NCI-H146 treated with DMSO at 0.1 percent for 48 hours (cell line): ENCODE measurements around the gene ZBTB20.
"Not testable (repeated sequence)": the region's sequence is repeated elsewhere in the genome, so short reads cannot be mapped to it uniquely, and the experiment has no call there.

Source experiments
- DNase-seq: peaks from one replicate; lab custom pipeline; 2025; ENCODE audit not compliant: unreplicated experiment; lab: John Stamatoyannopoulos, UW

The ZBTB20 gene

GRCh38 chr3:115146418-115147328 lies at the start of gene ZBTB20:
Gene ZBTB20 (minus strand): TSS chr3:115147288.
- DNase-seq: peak; percentile 71

- no peak for DNase-seq
Measured at GRCh38 chr3:115194476-115194875, 47.4 kb upstream of the ZBTB20 start.

- no peak for DNase-seq
Measured at GRCh38 chr3:115190747-115191146, 43.7 kb upstream of the ZBTB20 start.

DNA sequence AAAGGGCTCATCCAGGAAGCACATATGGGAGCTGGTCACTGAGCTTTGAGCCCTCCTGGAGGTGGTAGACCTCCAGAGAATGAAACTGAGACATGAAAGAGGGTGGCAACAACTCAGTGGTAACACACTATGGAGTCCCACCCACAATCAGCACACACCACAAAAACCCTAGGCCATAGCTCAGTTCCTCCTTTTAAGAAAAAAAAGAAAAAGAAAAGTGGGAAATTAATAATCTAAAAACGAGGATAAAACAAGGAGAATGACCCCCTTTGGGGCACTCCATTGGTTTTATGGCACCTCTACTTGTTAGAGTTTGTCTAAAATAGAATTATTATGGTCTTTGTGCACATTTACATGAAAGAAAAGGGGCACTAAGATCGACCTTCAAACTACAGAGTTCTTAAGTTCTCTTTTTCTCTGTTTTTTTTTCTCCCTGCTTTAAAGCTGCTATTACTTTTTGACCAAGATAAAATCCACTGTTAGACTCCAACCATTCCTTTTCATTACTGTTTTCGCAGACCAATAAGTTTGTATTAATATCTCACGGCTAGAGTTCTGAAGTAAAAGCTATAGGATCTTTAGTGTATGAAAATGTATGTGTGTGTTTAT lies 40.2 kb upstream of the ZBTB20 start:
- no peak for DNase-seq

DNA sequence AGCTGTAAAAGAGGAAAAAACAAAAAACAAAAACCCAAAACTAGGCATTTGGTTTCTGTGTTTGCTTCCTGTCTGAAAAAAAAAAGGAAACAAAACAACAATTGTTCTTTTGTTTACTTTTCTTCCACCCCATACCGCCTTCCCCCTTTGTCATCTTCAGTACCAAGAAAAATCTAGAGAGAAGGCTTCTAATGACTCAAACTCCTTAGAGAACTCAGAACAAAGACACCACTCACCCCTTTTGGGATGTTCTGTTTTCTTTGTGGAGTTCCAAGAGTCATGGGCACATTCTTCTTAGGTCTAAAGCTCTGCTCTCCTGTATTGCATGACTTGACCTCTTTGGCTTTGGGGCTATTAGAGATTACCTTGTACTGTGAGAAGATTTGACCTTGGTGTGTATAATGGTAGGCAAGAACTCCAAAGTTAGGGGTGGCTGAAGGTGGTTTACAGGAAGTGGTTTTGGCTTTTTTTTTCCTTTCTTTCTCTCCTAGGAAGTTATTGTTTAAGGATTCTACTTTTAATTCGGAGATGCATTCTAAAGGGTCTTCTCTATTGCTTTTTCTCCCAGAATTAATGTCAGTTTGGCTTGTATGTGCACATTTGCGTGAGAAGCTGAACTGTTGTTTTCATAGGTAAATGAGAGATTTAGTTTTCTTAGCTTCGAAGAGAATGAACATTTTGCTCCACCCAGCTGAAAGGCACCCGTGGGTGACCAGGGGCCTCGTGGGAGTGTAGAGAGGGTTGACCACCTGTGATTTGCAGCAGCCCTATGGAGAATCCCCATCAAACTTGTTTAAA lies 39.5 kb upstream of the ZBTB20 start:
- no peak for DNase-seq

- DNase-seq: not testable (repeated sequence)
Measured at GRCh38 chr3:115184859-115185572, 37.9 kb upstream of the ZBTB20 start.

DNA sequence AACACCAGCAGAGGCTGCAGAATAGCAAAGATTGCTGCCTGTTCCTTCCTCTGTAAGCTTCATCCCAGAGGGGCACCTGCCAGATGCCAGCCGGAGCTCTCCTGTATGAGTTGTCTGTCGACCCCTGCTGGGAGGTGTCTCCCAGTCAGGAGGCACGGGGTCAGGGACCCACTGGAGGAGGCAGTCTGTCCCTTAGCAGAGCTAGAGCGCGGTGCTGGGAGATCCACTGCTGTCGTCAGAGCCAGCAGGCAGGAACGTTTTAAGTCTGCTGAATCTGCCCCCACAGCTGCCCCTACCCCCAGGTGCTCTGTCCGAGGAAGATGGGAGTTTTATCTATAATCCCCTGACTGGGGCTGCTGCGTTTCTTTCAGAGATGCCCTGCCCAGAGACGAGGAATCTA lies 31.8 kb upstream of the ZBTB20 start:
- DNase-seq: not testable (repeated sequence)

DNA sequence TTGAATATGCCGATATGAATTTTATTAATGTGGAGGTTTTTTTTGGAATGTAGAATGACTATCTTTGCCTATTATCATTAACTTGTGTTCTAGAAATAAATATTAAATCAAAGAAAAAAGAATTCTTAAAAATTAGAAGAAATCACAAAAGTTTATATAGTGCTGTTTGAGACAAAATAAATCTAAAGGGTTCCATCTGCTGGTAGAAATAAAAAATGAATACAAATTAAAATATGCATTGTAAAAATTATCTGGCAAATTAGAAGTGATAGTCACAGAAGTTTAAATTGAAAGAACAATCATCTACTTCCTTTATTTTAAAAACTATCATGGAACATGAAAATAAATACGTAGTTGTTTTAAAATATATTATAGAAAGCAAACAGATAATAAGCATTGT lies 22.7 kb upstream of the ZBTB20 start:
- no peak for DNase-seq

DNA sequence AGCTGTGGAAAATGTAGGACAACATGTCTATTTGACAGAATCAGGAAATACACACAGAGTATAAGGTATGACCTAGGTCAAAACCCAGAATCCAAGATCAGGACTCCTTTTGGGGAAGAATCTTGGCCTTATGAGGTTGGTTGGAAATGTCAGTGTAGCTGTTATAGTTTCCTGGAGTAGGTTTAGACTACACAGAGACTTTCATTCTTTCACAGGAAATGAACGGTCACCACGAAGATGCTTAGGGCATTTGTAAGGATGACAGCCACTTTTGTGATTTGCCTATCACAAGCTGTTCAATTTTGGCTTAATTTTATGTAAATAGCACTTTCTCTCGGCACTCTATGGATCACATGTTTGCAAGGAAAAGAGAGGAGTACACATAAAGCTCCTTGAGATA lies 18.6 kb upstream of the ZBTB20 start:
- no peak for DNase-seq

GRCh38 chr3:115165266-115165665 lies 18.2 kb upstream of the ZBTB20 start:
- no peak for DNase-seq

DNA sequence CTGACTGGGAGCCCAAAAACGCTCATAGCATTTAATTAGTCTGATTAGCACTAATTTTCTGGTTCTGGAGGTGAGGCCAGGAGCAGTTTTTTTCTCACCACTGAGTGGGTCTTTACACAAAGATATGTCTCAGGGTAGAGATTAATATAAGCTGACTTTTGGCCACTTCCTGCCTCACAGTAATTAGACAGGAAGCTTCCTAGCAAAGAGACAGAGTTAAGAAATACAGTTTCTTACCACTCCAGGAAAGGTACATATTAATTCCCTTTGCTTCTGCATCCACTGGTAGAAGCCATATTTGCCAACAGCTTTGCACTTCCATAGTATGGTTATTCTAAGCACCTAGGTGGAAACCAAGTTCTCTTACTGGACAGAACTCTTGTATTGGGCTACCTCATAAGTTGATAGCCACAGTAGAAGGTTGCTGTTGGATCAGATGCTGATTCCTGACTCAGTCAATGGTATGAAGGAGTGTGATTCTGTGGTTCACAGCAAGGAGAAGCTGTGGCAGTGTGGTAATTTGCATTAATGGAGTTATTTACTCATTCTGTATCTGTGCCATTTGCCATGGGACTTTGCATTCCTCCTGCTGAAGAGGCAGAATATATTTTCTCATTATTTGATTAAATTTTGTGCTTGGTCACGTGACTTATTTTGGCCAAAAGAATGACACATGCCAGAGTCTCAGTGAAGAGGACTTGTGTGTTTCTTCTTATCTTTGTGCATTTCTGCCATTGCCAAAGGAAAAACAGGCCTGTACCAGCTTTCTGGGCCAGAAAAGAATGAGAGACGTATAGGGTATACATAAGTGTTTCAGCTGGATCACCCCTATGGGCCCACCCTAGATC lies 17.5 kb upstream of the ZBTB20 start:
- no peak for DNase-seq

DNA sequence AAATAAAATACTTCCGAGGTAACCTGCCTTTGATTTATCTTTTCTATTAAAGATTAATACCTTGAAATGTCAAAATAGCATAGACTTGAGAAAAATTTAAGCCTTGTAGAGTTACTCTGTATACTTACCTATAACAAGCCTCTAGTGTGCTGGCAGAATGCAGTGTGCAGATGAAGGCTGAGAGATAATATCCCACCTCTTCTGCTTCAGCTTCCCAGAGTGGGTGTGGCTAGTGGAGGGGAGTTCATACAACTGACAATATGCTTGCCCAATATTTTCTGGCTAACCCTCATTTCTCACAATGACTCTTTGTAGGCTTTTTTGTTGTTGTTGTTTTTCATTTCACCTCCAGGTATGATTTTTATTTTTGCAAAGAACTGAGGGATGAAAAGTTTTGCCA lies 15.7 kb upstream of the ZBTB20 start:
- DNase-seq: no peak

- no peak for DNase-seq
Measured at GRCh38 chr3:115161866-115162265, 14.8 kb upstream of the ZBTB20 start.

DNA sequence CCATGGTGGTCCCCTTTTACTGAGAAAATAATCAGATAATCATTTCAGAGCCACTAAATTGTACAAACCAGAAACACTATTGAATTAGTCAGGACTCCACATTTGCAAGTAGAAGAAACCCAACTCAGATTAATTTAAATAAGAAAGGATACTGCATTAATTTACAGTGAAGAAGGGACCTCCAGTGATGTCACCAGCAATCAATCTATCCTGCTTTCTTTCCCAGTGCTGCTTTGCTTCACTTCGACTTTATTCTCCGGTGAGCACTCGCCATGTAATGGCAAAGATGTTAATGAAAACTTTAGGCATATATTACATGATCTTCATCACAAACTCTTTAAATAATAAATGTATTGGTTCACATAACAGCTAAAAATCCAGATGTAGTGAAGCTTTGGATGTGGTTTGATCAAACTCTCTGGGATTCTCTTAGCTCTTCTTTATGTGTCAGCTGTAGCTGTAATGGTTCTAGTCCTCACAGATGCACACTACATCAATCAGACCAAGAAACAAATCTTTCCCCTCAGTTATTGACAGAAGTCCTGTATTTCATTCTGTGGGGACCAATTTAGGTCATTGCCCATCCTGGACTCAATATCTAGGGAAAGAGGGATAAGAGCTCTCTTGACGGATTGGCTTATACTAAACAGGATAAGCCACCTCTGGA lies 14.2 kb upstream of the ZBTB20 start:
- DNase-seq: no peak

DNA sequence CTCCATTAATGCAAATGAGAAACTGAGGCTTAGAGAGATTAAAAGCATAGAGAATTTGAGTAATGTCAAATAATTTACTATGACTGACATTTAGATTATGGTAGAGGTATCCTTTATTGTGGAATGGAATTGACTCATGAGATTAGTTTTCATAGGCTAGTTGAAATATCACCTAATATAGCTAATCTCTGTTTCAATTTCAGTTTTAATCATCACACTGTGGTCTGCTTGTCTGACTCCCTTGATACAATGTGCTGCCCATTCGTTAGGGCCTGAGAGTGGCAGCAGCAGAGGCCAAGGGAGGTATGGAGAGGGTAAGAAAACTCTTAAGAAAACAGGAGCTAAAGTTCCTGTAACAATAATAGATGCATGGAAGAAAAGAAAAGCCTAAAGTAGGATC lies 13.2 kb upstream of the ZBTB20 start:
- DNase-seq: no peak

GRCh38 chr3:115156046-115156654 lies 9.1 kb upstream of the ZBTB20 start:
- no peak for DNase-seq

- no peak for DNase-seq
Measured at GRCh38 chr3:115154611-115155010, 7.5 kb upstream of the ZBTB20 start.

DNA sequence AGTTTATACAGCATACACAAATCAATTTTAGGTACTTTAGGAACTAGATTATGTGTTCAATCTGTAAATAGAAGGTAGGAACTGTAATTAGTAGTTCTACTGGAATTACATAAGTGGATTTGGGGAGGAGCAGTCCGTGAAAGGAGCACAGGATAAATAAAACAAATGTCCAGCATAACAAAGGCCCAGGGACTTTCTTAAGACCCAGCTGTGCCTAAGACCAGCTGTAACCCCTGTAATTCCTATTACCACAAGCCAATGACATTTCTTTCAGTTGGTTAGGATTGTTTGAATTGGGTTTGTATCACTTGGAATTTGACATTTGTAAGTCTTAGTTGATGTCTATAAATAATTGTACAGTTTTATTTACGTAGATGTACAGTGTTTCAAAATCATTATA lies 4.8 kb upstream of the ZBTB20 start:
- no peak for DNase-seq

DNA sequence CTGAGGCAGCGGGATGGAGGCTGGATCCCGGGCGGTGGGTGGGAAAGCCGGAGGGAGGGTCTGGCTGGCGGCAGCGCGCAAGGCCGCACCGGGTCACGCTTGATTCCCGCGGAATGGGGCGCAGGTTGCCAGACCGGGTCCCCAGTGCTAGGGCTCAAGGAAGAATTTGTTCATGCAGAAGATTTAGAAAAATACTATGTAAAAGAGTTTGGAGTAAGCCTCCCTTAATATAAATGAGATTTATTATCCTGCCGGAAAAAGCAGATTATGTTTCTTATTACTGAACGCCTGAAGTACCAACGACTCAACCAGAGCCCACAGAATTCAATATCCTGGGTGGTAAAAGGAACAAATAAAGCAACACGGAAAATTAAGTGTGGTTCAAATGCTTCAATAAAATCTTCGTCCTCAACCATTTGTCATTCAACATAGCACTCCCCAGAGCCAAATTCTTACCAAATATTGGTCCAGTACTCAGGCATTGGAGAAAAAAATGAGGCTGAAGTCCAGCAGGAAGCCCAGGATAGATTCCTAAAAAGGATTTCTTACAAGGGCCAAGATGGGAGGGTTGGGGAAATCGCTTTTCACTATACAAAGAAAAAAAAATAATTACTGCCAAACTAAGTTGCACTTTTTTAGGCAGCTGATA lies 1.2 kb upstream of the ZBTB20 start:
- peak; percentile 57 for DNase-seq
